ENCODE data around the gene CLUH.

Gene CLUH

DNA sequence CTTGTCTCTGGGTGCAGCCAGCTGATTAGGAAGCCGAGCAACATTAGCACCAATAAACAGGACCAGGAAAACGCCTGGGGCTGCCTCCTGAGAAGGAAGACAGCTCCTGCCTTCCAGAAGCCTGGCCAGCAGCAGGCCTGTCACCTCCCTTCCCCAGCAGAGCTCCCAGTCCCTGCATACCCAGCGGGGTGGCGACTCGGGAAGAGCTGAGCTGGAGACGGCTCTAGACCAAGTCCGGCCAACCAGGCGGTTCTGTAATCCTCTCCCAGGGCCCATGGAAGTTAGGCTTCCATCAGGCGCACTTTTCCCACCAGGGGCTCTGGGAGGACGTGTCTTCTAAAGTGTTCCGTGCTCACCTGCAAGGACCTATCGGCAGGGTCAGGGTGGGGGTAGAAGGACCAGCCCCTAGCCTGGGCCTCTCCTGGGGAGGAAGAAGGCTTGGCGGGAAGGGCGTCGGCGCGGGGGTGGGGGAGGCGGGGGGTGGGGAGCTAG, 12.0 kb upstream of the CLUH start:
- no peak overlapping the region for H3K9ac ChIP-seq (ENCODE audit: low read length)
- H4K20me1 ChIP-seq (ENCODE audit: insufficient read depth, low read length) = no peaks in the 10 kb centered on the region
- H3K4me1 ChIP-seq (ENCODE audit: low read length) = no peaks in the 10 kb centered on the region
- no peak overlapping the region for H3K4me2 ChIP-seq (ENCODE audit: low read length)
- no peaks in the 10 kb centered on the region for H3K79me2 ChIP-seq (ENCODE audit: low read length)
- H2AFZ ChIP-seq (ENCODE audit: low read depth, low read length) = no peak overlapping the region
- no peak overlapping the region for H3K4me3 ChIP-seq (ENCODE audit: low read length)
- H3K27me3 ChIP-seq (ENCODE audit: low read depth, low read length) = no peaks in the 10 kb centered on the region
- H3K27ac ChIP-seq (ENCODE audit: low read length) = no peak overlapping the region
- no peaks in the 10 kb centered on the region for H3K36me3 ChIP-seq (replicated peaks; ENCODE audit: low read depth, low read length)
- no peak for TF ChIP-seq EZH2phosphoT487 (IDR thresholded peaks at IDR 0.05; ENCODE audit: low read depth)
- TF ChIP-seq, protein P1, sequence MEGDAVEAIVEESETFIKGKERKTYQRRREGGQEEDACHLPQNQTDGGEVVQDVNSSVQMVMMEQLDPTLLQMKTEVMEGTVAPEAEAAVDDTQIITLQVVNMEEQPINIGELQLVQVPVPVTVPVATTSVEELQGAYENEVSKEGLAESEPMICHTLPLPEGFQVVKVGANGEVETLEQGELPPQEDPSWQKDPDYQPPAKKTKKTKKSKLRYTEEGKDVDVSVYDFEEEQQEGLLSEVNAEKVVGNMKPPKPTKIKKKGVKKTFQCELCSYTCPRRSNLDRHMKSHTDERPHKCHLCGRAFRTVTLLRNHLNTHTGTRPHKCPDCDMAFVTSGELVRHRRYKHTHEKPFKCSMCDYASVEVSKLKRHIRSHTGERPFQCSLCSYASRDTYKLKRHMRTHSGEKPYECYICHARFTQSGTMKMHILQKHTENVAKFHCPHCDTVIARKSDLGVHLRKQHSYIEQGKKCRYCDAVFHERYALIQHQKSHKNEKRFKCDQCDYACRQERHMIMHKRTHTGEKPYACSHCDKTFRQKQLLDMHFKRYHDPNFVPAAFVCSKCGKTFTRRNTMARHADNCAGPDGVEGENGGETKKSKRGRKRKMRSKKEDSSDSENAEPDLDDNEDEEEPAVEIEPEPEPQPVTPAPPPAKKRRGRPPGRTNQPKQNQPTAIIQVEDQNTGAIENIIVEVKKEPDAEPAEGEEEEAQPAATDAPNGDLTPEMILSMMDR (IDR thresholded peaks at IDR 0.05; ENCODE audit: low read depth, low read length) = no peak
- H3K9me3 ChIP-seq (ENCODE audit: insufficient read depth, low read length) = no peaks in the 10 kb centered on the region

DNA sequence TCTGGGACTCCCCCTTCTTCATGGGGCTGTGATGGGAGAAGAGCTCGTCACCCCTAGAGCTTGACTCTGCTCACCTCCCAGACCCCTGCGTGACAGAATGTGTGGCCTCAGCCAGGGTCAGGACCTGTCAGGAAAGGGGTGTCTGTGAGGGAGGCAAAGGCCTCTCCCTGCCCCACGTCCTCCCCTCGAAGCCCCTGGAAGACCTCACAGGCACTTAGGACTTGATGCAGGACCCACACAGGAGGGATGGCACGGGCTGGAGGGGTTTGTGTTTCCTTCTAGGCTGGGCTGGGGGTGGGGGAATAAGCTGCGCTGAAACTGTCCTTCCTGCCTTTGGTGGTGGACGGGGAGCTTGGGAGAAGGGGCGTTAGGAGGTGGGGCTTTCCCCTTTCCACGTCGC, 11.0 kb upstream of the CLUH start:
- no peaks in the 10 kb centered on the region for H3K9me3 ChIP-seq (ENCODE audit: insufficient read depth, low read length)
- TF ChIP-seq EZH2phosphoT487 (IDR thresholded peaks at IDR 0.05; ENCODE audit: low read depth) = no peak
- TF ChIP-seq, protein P1 (IDR thresholded peaks at IDR 0.05; ENCODE audit: low read depth, low read length) = no peak
- H4K20me1 ChIP-seq (ENCODE audit: insufficient read depth, low read length) = no peaks in the 10 kb centered on the region
- no peak overlapping the region for H3K4me3 ChIP-seq (ENCODE audit: low read length)
- no peak overlapping the region for H2AFZ ChIP-seq (ENCODE audit: low read depth, low read length)
- no peaks in the 10 kb centered on the region for H3K36me3 ChIP-seq (replicated peaks; ENCODE audit: low read depth, low read length)
- H3K79me2 ChIP-seq (ENCODE audit: low read length) = no peaks in the 10 kb centered on the region
- no peak overlapping the region for H3K9ac ChIP-seq (ENCODE audit: low read length)
- H3K27ac ChIP-seq (ENCODE audit: low read length) = no peak overlapping the region
- H3K4me1 ChIP-seq (ENCODE audit: low read length) = no peaks in the 10 kb centered on the region
- no peaks in the 10 kb centered on the region for H3K27me3 ChIP-seq (ENCODE audit: low read depth, low read length)
- no peak overlapping the region for H3K4me2 ChIP-seq (ENCODE audit: low read length)

DNA sequence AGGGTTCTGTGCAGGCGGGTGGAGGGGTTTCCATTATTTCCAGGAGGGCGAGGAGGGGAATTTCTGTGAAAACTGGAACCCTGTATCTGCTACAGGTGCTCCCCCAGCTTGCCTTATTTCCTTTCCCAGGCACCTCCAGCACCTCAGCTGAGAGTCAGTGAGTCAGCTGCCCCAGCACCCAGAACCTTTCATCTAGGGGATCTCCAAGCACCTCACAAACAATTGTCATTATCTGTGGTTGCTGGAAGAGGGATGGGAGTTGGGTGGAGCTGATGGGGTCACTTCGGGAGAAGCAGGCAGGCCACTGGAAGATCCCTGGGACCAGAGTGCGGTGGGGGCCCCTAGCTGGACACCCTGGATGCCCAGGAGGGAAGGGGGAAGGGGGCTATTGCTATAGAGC, 10.0 kb upstream of the CLUH start:
- H4K20me1 ChIP-seq (ENCODE audit: insufficient read depth, low read length) = no peaks in the 10 kb centered on the region
- no peaks in the 10 kb centered on the region for H3K36me3 ChIP-seq (replicated peaks; ENCODE audit: low read depth, low read length)
- H3K9ac ChIP-seq (ENCODE audit: low read length) = no peak overlapping the region
- H3K79me2 ChIP-seq (ENCODE audit: low read length) = no peaks in the 10 kb centered on the region
- no peak overlapping the region for H2AFZ ChIP-seq (ENCODE audit: low read depth, low read length)
- no peak overlapping the region for H3K27ac ChIP-seq (ENCODE audit: low read length)
- no peaks in the 10 kb centered on the region for H3K4me1 ChIP-seq (ENCODE audit: low read length)
- TF ChIP-seq EZH2phosphoT487 (IDR thresholded peaks at IDR 0.05; ENCODE audit: low read depth) = no peak
- TF ChIP-seq, protein P1 (IDR thresholded peaks at IDR 0.05; ENCODE audit: low read depth, low read length) = no peak
- H3K4me2 ChIP-seq (ENCODE audit: low read length) = no peak overlapping the region
- H3K27me3 ChIP-seq (ENCODE audit: low read depth, low read length) = no peaks in the 10 kb centered on the region
- H3K9me3 ChIP-seq (ENCODE audit: insufficient read depth, low read length) = no peaks in the 10 kb centered on the region
- H3K4me3 ChIP-seq (ENCODE audit: low read length) = no peak overlapping the region

DNA sequence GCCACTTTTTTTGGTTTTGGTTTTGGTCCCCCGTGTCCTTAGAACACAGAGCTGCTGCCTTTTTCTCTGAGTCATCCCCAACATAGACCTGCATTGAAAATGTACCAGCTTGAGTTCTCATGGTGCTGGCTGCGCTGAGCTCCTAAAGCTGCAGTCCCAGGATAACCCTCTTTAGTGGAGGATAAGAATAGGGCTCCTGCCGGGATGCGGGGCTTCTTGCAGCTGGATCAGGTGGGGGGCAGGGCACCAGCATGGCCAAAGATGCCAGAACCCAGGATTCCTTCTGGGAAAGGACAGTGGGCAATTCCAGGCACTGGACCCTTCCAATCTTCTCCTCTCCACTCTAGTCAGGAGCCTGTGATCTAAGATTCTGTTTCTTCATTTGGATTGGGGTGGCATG, 8.3 kb upstream of the CLUH start:
- Histone ChIP-seq H3K79me2 (ENCODE audit: low read length) (no peaks in the 10 kb centered on the region), H3K9me3 (ENCODE audit: insufficient read depth, low read length) (no peaks in the 10 kb centered on the region), H4K20me1 (ENCODE audit: insufficient read depth, low read length) (no peaks in the 10 kb centered on the region), H3K9ac (ENCODE audit: low read length) (no peak overlapping the region), H3K27me3 (ENCODE audit: low read depth, low read length) (no peaks in the 10 kb centered on the region), H3K27ac (ENCODE audit: low read length) (no peak overlapping the region), H2AFZ (ENCODE audit: low read depth, low read length) (no peak overlapping the region), H3K4me1 (ENCODE audit: low read length) (no peaks in the 10 kb centered on the region), H3K4me3 (ENCODE audit: low read length) (no peak overlapping the region), H3K36me3 (replicated peaks; ENCODE audit: low read depth, low read length) (no peaks in the 10 kb centered on the region), H3K4me2 (ENCODE audit: low read length) (no peak overlapping the region)
- TF ChIP-seq, protein P1 (IDR thresholded peaks at IDR 0.05; ENCODE audit: low read depth, low read length) = no peak
- no peak for TF ChIP-seq EZH2phosphoT487 (IDR thresholded peaks at IDR 0.05; ENCODE audit: low read depth)
